ENCODE measurements around the gene SH3RF3.
A peak's percentile ranks its signal among the peaks of the same experiment; 100 is the strongest.

Gene SH3RF3

DNA sequence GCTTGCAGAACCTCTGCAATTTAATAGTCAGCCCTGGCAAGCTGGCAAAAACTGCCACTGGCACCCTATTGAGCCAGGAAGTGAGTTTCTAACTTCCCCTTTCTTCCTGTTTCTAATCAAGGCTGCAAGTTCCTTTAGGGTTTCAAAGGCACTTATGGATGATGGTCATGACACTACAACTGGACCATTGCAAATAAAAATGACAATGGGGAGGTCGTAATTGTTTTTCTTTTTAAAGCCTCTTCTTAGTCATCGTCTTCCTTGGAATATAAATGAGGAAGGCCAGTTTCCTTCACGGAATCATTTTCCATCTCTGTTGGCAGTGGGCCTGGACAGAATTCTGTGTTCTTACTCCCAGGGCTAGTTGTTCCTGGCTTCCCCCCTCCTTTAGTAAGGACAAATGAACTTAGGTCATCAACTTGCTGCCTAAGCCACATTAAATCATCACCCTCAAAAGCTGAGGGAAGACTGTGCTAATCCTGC is 35.8 kb downstream of the SH3RF3 start:
- DNase-seq: no peak
- no peak for TF ChIP-seq GATA1 (IDR thresholded peaks at IDR 0.05; ENCODE audit: low read depth, low read length)

GRCh38 chr2:109166811-109167210 is 37.8 kb downstream of the SH3RF3 start:
- no peak for TF ChIP-seq GATA1 (IDR thresholded peaks at IDR 0.05; ENCODE audit: low read depth, low read length)
- TF ChIP-seq POLR2A (IDR thresholded peaks at IDR 0.05; ENCODE audit: low read length): no peak
- no peak for DNase-seq

DNA sequence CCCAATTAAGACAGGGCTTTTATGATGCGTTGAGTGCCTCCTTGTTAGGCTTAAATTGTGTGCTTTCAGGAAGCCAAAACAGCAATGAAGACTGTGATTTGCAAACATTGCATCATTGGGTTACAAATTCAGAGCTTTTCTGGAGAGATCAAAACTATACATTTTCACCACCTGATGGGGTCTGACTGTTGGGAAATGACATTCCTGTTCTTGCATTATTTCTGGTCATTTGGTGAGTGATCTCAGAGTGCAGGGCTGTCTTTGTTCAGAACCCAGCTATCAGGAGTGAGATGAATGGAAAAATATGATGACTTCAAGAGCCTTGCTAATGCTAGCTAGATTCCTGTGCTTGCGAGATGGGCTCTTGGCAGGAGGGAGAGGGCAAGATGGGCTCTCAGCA is 39.1 kb downstream of the SH3RF3 start:
- no peak for DNase-seq
- TF ChIP-seq POLR2A (IDR thresholded peaks at IDR 0.05; ENCODE audit: low read length) (no peak), GATA1 (IDR thresholded peaks at IDR 0.05; ENCODE audit: low read depth, low read length) (no peak)

DNA sequence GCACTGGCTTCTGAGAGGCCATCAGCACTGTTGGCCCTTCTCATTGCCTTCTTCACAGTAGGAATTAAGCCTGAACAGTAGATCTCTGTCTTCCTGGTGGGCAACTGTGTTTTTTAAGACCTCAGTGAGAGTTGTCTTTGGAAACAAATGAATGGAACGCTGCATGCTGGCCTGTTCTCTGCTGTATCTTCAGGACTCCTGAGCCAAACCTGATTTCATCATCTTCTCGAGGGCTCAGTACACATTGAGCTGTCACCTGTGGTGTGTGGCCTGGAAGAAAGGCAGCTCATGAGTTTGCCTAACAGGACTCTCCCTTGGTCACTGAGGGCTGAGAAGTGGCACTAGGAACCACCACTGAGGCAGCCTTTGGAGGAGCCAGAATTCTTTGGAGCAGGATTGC is 39.7 kb downstream of the SH3RF3 start:
- TF ChIP-seq POLR2A (IDR thresholded peaks at IDR 0.05; ENCODE audit: low read length): no peak
- no peak for TF ChIP-seq GATA1 (IDR thresholded peaks at IDR 0.05; ENCODE audit: low read depth, low read length)
- DNase-seq: no peak

DNA sequence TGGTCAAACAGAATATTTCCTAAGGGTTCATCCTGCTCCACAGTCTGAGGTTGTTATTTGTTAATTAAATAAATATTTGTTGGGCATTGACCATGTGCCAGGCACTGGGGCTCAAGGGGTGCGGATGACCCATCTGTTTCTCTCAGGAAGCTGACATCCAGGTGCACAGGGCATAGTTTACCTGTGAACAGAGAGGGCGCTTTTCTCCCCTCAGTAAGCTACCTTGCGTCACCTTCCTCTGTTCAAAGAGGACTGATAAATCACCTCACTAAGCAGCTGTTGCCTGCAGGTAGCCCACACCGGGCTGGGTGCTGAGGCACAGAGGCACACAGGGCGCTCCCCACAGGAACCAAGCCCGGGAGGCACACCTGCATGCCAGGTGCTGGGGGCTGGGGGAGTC is 41.6 kb downstream of the SH3RF3 start:
- TF ChIP-seq POLR2A (IDR thresholded peaks at IDR 0.05; ENCODE audit: low read length) (no peak), GATA1 (IDR thresholded peaks at IDR 0.05; ENCODE audit: low read depth, low read length) (no peak)

DNA sequence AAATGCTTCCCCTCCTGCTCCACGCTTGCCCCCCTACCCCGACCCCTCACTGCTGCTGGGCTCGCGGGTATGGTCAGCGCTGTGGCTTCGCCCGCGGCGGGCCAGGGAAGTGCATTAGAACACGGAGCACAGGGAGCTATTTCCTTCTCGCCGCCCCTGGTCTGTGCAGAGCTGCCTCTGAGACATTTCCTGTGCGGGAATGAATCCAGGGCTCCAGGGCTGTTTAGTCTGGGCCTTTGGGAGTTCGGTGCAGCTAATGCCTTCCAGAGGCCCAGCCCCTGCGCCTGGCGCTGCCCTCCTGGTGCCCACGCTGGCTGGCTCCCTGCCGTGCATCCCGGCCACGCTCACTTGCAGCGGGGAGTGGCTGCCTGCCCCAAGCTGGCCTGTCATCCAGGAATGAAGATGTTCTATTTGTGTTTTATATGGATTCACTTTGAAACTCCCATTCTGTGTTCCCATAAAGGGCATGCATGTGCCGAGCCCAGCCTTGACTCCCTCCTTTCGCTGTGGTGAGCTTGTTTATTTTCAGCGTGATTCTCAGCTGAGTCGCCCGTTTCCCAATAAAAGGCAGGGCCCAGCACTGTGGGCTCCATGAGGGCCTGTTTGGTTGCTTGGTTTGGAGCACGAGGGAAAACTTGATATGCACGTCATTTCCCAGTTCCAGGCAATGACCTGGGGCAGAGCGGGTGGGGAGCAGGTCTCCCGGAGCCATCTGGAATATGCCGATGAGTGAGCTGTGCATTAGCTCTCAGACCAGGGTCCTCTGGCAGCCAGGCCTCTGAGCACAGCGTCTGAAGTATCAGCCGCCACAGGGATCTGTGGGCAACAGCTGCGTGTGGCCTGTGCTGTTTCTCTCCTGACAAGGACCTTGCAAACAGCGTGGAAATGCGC is 42.7 kb downstream of the SH3RF3 start:
- TF ChIP-seq POLR2A (IDR thresholded peaks at IDR 0.05; ENCODE audit: low read length) (no peak), GATA1 (IDR thresholded peaks at IDR 0.05; ENCODE audit: low read depth, low read length) (no peak)
- DNase-seq: no peak

More for the DNA sequence above, 41.6 kb downstream of the SH3RF3 start:
- DNase-seq: no peak

DNA sequence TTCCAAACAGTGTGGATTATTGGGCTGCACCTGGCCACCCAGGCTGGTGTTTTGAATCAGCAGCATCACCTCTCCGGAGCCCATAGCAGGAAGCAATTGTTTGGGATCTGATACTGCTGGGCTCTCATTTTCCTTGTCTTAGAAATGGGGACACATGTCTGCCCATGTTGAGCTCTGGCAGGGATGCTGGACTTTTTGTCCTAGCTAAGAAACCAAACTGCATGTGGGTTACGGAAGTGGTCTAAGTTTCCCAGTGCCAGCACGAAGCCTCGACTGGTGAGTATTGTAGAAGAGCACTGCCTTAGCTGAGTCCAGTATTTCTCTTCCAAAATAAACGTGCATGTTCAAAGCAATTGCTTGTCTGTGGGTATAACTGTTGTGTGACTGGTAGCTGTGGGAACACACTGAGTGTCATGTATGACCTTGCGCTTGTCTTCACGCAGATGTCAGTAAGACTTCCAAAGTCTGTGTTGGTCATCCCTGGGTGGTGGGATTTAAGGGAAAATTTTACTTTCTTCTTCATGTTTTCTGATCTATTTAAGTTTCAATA is 43.6 kb downstream of the SH3RF3 start:
- no peak for DNase-seq
- TF ChIP-seq GATA1 (IDR thresholded peaks at IDR 0.05; ENCODE audit: low read depth, low read length) (no peak), POLR2A (IDR thresholded peaks at IDR 0.05; ENCODE audit: low read length) (no peak)

GRCh38 chr2:109173311-109174171 is 44.5 kb downstream of the SH3RF3 start:
- peak; percentile 5 to 63 for DNase-seq
- no peak for TF ChIP-seq POLR2A (IDR thresholded peaks at IDR 0.05; ENCODE audit: low read length)
- no peak for TF ChIP-seq GATA1 (IDR thresholded peaks at IDR 0.05; ENCODE audit: low read depth, low read length)

DNA sequence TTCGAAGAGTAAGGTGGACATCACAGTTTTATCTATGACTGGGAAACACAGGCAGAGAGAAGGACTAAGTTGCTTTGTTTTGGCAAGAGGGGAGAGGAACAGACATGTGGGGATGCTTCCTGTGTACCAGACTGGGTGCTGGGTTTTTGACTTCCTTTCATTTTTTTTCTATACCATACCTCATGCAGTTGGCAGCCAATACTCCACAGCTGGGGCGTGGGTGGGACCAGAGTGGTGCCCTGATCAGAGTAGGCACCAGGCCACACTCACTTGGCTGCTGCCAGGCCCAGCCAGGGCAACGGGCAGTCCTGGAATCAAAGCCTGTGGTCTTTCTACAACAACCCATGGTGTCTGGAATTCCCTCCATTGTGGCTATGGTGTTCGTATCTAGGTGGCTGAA is 45.2 kb downstream of the SH3RF3 start:
- DNase-seq: no peak
- TF ChIP-seq POLR2A (IDR thresholded peaks at IDR 0.05; ENCODE audit: low read length): no peak
- no peak for TF ChIP-seq GATA1 (IDR thresholded peaks at IDR 0.05; ENCODE audit: low read depth, low read length)

DNA sequence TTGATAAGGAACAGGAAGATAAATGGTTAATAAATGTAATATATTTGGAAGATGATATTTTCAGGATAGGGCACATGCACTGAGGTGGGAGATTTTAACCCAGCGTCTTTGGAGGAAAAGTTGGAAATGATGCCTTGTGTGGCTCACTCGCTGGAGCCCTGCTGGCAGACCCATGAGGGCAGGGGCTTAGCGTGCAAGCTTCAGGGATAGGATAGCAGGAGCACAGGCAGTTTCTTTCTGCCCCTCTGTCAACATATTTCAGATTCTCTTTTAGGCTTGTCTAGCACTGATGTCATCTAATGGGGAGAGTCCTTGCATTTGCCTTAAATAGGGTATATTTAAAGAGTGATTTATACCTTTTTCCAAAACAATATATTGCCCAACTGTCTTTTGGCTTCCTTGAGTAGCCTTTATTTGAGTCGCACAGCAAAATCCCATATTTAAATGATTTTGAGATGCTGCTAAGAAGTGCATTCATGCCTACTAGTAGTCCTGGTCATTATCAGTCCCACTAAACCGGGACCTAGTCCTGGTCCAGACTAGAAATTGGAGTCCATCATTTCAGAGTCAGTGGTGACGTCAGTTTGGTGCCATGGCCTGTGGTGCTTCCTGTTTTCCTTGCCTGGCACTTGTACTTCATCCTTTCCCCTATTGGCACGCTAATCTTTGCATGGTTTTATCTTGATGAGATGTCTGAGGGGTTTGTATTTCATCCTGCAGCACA is 45.8 kb downstream of the SH3RF3 start:
- no peak for DNase-seq
- no peak for TF ChIP-seq POLR2A (IDR thresholded peaks at IDR 0.05; ENCODE audit: low read length)
- TF ChIP-seq GATA1 (IDR thresholded peaks at IDR 0.05; ENCODE audit: low read depth, low read length): no peak

DNA sequence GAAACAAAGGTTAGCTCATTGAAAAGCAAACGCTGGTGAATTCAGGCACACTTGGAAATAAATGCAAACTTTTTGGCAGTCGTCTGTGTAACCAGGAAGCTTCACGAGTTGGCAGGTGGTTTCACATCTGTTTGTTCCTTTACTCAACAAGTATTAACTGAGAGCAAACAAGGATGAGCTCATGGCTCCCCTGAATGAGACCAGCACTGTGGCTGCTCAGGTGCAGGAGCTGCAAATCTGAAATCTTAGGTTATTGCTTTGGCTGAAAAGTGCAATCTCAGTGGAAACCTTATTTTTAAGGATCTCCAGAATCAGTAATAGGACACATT is 46.3 kb downstream of the SH3RF3 start:
- no peak for TF ChIP-seq GATA1 (IDR thresholded peaks at IDR 0.05; ENCODE audit: low read depth, low read length)

DNA sequence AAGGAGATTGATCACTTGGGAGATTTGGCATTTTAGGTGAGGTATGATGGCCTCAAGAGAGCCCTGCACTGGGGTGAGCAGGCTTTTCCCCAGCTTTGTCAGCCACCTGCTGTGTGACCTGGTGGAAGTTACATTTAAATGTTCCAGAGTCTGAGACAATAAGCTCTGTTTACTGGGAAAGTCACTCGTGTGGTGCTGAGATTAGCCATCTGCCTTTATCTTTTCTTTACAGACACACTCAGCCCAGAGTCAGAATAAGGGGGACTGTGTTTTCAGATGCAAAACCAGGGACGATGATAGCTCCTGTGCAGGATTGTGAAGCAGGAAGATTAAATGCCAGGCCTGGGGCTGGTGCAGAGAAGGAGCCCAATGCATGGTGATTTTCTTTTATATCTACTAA is 47.9 kb downstream of the SH3RF3 start:
- peak in 1 of 2 experiments; percentile 33 for DNase-seq

More for the DNA sequence above, 46.3 kb downstream of the SH3RF3 start:
- no peak for DNase-seq

GRCh38 chr2:109177635-109178034 is 48.6 kb downstream of the SH3RF3 start:
- DNase-seq: no peak
- TF ChIP-seq GATA1 (IDR thresholded peaks at IDR 0.05; ENCODE audit: low read depth, low read length) (no peak), POLR2A (IDR thresholded peaks at IDR 0.05; ENCODE audit: low read length) (no peak)

More for the DNA sequence above, 47.9 kb downstream of the SH3RF3 start:
- no peak for TF ChIP-seq POLR2A (IDR thresholded peaks at IDR 0.05; ENCODE audit: low read length)
- no peak for TF ChIP-seq GATA1 (IDR thresholded peaks at IDR 0.05; ENCODE audit: low read depth, low read length)
